C4-2B (cell line): Measurements from ENCODE around the gene ANKLE1.
A peak's percentile ranks its signal among the peaks of the same experiment; 100 is the strongest.

Experiments
- ZFX ChIP-seq: fragments of 450-650 bp; IDR thresholded peaks from 2 replicates; pipeline ENCODE4 v1.6.1; 2017
- TF ChIP-seq, protein P1 (sequence below): fragments of 450-650 bp; conservative IDR thresholded peaks from 2 replicates; pipeline ENCODE4 v1.5.1; 2017; ENCODE audit warnings: mild to moderate bottlenecking

DNA sequence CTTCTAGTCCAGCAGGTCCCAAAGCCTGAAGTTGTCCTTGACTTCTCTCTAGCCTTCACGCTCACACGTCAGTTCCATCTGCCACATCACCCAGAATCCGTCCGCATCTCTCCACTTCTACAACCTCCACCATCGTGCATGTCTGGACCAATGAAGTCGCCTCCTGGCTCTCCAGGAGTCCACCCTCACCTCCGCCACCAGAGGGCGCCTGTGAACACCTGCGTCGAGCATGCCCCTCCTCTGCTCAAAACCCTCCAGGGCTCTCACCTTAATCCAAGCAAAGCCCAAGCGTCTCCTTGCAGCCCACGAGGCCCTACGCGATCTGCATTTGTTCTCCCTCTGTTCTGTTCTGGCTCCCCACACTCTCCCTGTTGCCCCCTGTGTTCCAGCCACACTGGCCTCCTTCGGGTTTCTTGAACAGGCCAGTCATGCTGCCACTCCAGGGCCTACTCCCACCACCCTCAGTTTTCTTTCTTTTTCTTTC is 20.8 kb upstream of the ANKLE1 start:
- TF ChIP-seq, protein P1, sequence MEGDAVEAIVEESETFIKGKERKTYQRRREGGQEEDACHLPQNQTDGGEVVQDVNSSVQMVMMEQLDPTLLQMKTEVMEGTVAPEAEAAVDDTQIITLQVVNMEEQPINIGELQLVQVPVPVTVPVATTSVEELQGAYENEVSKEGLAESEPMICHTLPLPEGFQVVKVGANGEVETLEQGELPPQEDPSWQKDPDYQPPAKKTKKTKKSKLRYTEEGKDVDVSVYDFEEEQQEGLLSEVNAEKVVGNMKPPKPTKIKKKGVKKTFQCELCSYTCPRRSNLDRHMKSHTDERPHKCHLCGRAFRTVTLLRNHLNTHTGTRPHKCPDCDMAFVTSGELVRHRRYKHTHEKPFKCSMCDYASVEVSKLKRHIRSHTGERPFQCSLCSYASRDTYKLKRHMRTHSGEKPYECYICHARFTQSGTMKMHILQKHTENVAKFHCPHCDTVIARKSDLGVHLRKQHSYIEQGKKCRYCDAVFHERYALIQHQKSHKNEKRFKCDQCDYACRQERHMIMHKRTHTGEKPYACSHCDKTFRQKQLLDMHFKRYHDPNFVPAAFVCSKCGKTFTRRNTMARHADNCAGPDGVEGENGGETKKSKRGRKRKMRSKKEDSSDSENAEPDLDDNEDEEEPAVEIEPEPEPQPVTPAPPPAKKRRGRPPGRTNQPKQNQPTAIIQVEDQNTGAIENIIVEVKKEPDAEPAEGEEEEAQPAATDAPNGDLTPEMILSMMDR, result peak; percentile 99
- no peak for TF ChIP-seq ZFX
